GM23338 (cell line): ENCODE data around the gene PNPLA8.

ENCODE experiments used
- CREB1 ChIP-seq: fragments of 250-450 bp; sonication (Bioruptor Pico); IDR thresholded peaks from 2 replicates; pipeline ENCODE4 v1.5.0; 2020; ENCODE audit warnings: low read depth, mild to moderate bottlenecking, moderate library complexity
- EZH2 ChIP-seq: fragments of 200-600 bp; sonication (generic); IDR thresholded peaks from one replicate; pipeline ENCODE4 v1.8.0; 2017; ENCODE audit warnings: antibody characterized with exemption, mild to moderate bottlenecking, low read depth; ENCODE audit not compliant: unreplicated experiment
- JUNB ChIP-seq: IDR thresholded peaks from one replicate; pipeline ENCODE4 v1.6.1; 2016; ENCODE audit warnings: antibody characterized with exemption; ENCODE audit not compliant: unreplicated experiment
- TF ChIP-seq, protein P1 (sequence below), 2 experiments: fragments of 200-600 bp in 1 of 2; sonication (generic) in 1 of 2; conservative IDR thresholded peaks; 2 replicates each; pipeline versions ENCODE4 v1.5.1 to v1.6.1; 2016 to 2017; ENCODE audit warnings: antibody characterized with exemption in 2 of 2, low read depth in 2 of 2, mild to moderate bottlenecking in 2 of 2, moderate library complexity in 1 of 2

DNA sequence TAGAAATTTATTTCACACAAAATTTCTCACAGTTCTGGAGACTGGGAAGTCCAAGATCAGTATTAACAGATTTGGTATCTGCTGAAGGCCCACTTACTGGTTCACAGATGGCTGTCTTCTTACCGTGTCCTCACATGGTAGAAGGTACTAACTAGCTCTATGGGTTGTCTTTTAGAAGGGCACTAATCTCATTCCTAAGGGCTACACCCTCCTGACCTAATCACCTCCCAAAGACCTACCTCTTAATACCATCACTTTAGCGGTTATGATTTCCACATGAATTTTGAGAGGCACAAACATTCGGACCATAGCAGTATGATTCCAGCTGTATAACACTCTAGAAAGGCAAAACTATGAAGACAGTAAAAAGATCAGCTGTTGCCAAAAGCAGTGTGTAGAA, 8.0 kb downstream of the PNPLA8 start:
- TF ChIP-seq EZH2 = no peak
- TF ChIP-seq, protein P1, sequence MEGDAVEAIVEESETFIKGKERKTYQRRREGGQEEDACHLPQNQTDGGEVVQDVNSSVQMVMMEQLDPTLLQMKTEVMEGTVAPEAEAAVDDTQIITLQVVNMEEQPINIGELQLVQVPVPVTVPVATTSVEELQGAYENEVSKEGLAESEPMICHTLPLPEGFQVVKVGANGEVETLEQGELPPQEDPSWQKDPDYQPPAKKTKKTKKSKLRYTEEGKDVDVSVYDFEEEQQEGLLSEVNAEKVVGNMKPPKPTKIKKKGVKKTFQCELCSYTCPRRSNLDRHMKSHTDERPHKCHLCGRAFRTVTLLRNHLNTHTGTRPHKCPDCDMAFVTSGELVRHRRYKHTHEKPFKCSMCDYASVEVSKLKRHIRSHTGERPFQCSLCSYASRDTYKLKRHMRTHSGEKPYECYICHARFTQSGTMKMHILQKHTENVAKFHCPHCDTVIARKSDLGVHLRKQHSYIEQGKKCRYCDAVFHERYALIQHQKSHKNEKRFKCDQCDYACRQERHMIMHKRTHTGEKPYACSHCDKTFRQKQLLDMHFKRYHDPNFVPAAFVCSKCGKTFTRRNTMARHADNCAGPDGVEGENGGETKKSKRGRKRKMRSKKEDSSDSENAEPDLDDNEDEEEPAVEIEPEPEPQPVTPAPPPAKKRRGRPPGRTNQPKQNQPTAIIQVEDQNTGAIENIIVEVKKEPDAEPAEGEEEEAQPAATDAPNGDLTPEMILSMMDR (conservative IDR thresholded peaks at IDR 0.05; ENCODE audit: low read depth in 2 of 2) = no peak
- TF ChIP-seq CREB1 (CRISPR knock-in tag) = no peak
- no peak for TF ChIP-seq JUNB
